ENCODE data around the gene BORCS5. TPM values are rescaled to one million over a fixed set of nuclear protein-coding genes. Genes with fewer than 3 reads are reported as not detected.

The BORCS5 gene
- total RNA-seq, 1 donor, result 6.9 TPM

DNA sequence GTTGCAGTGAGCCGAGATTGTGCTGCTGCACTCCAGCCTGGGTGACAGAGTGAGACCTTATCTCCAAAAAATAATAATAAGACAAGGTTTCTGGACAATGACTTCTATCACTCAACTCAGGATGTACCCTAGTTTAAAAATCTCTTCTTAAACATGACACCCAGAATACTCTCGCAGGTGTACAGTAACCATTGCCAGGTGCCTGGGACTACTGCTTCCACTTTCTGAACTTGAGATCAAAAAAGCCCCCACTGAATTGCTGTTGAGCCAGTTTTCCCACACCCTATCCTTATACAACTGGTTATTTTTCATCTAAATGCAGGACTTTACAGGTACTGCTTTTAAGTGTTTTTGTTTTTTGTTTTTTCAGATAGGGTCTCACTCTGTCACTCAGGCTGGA lies 36.3 kb downstream of the BORCS5 start:
- no peak overlapping the region for H3K4me3 ChIP-seq (ENCODE audit: low read depth, low read length)
- TF ChIP-seq, protein P1, sequence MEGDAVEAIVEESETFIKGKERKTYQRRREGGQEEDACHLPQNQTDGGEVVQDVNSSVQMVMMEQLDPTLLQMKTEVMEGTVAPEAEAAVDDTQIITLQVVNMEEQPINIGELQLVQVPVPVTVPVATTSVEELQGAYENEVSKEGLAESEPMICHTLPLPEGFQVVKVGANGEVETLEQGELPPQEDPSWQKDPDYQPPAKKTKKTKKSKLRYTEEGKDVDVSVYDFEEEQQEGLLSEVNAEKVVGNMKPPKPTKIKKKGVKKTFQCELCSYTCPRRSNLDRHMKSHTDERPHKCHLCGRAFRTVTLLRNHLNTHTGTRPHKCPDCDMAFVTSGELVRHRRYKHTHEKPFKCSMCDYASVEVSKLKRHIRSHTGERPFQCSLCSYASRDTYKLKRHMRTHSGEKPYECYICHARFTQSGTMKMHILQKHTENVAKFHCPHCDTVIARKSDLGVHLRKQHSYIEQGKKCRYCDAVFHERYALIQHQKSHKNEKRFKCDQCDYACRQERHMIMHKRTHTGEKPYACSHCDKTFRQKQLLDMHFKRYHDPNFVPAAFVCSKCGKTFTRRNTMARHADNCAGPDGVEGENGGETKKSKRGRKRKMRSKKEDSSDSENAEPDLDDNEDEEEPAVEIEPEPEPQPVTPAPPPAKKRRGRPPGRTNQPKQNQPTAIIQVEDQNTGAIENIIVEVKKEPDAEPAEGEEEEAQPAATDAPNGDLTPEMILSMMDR (IDR thresholded peaks at IDR 0.05; ENCODE audit: insufficient read depth, low read depth, low read length), result no peak
- DNase-seq (ENCODE audit: low read depth), result no peak

DNA sequence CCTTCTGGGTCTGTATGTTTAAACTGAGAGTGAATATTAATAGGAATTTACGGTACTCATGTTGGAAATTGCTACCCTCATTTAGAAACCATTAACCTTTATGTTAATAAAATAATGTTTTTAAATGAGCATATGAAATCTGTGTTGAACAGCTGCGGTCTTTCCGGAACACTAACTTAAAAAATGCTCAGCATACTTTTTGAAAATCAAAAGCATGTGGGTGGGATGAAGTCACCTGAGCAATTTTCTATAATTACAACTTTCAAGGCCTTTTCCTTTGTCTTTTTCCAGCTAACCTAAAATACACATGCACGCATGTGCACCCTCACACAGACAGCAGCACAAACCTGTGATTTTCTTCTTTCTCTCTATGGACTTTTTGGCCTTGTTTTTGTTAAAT lies 39.8 kb downstream of the BORCS5 start:
- TF ChIP-seq, protein P1 (IDR thresholded peaks at IDR 0.05; ENCODE audit: insufficient read depth, low read depth, low read length), result no peak
- no peak overlapping the region for H3K4me3 ChIP-seq (ENCODE audit: low read depth, low read length)
- DNase-seq (ENCODE audit: low read depth), result no peak

DNA sequence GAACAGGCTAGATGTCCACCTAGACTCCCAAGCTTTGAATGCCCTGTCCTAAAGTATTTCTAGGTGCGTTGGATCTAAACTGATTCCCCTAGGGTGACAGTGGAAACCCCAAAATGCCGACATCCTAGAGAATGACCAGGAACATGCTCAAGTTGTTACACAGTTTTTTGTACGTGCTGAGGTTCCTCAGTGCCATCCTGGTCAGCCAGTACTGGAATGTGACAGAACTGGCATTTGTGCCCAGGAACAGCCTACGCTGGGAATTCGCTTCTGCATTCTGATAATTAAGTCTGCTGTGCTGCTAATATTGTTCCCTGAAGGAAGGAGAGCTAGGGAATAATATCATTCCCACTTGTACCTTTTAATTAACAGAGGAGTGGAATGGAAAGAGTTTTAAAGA lies 40.3 kb downstream of the BORCS5 start:
- no peak for DNase-seq (ENCODE audit: low read depth)
- H3K4me3 ChIP-seq (ENCODE audit: low read depth, low read length), result no peak overlapping the region
- TF ChIP-seq, protein P1 (IDR thresholded peaks at IDR 0.05; ENCODE audit: insufficient read depth, low read depth, low read length), result no peak

- peak; percentile 96 for DNase-seq (ENCODE audit: low read depth)
- no peak overlapping the region for H3K4me3 ChIP-seq (ENCODE audit: low read depth, low read length)
- TF ChIP-seq, protein P1 (IDR thresholded peaks at IDR 0.05; ENCODE audit: insufficient read depth, low read depth, low read length), result peak; percentile 10
Measured at GRCh38 chr12:12398026-12398859, 41.4 kb downstream of the BORCS5 start.

DNA sequence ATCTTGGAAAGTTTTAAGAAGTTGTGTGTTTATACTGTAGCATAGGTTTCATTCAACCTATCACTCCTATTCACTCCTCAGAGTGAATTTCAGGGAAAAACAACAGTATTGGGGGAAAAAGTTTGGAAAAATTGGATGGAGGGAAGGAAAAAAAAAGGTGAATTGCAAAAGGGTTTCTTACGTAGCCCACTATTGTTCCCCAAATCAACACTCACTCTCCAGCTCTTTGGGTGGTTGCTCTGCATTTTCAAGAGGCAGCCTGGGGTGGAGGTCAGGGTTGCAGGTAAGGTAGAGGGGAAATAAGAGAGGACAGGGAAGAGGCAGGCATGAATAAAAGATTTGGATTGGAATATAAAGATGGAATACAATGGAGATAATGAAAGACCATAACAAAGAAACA lies 42.3 kb downstream of the BORCS5 start:
- TF ChIP-seq, protein P1 (IDR thresholded peaks at IDR 0.05; ENCODE audit: insufficient read depth, low read depth, low read length), result no peak
- DNase-seq (ENCODE audit: low read depth), result no peak
- H3K4me3 ChIP-seq (ENCODE audit: low read depth, low read length), result no peak overlapping the region

DNA sequence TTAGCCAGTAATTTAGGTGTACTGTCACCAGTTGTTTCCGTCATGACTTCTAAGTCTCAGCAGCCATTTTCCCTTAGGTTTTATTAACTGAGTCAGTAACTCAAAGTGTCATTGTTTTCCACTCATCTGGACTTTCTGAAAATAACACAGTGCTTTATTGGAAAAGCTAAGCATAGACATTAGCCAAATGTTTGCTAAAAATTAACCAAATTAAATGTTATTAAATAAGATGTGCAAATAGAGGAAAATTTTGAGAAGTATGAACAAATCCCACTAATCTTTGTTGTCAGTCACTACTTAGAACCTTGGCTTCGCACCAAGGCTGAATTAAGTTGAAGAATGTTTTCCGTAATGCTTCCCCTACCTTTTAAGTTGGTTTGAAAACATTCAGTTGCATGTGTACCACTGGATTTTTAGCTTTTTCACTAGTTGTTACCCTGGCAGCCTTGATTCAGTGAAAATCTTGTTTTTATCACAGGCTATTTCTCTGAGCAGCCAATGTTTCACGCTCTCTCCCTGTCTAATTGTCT lies 43.0 kb downstream of the BORCS5 start:
- H3K4me3 ChIP-seq (ENCODE audit: low read depth, low read length), result no peak overlapping the region
- DNase-seq (ENCODE audit: low read depth), result no peak
- TF ChIP-seq, protein P1 (IDR thresholded peaks at IDR 0.05; ENCODE audit: insufficient read depth, low read depth, low read length), result no peak

Measured in fibroblast of villous mesenchyme (primary cell).